WERI-Rb-1 (cell line): ENCODE results near the gene LIMS2.

Experiments used
- DNase-seq: peaks from one replicate; pipeline ENCODE4 v3.0.0-alpha.2; 2020
- H3K27ac ChIP-seq: fragments of 250-450 bp; sonication (Bioruptor Pico); 2 replicates; pipeline ENCODE4 v1.5.1; 2020; ENCODE audit warnings: mild to moderate bottlenecking, moderate library complexity
- H3K27me3 ChIP-seq: fragments of 250-450 bp; sonication (Bioruptor Pico); 2 replicates; pipeline ENCODE4 v1.5.1; 2021; ENCODE audit warnings: mild to moderate bottlenecking, low read depth, moderate library complexity; ENCODE audit not compliant: insufficient read depth, severe bottlenecking
- H3K36me3 ChIP-seq: fragments of 250-450 bp; sonication (Bioruptor Pico); 2 replicates; pipeline ENCODE4 v1.5.1; 2020; ENCODE audit warnings: mild to moderate bottlenecking, moderate library complexity
- H3K4me3 ChIP-seq: 2 replicates; pipeline ENCODE4 v1.5.1; 2011; ENCODE audit warnings: low read depth, mild to moderate bottlenecking, control low read depth, low read length
- H3K9me3 ChIP-seq: fragments of 250-450 bp; sonication (Bioruptor Pico); 2 replicates; pipeline ENCODE4 v1.5.1; 2021; ENCODE audit warnings: mild to moderate bottlenecking, moderate library complexity; ENCODE audit not compliant: severe bottlenecking
- CTCF ChIP-seq: IDR thresholded peaks from 2 replicates; pipeline ENCODE4 v1.5.1; 2011; ENCODE audit warnings: low read depth, mild to moderate bottlenecking, control low read depth, inconsistent platforms, low read length

Gene LIMS2

GRCh38 chr2:127659408-127660290, 15.7 kb downstream of the LIMS2 start:
- DNase-seq: no peak
- no peak for TF ChIP-seq CTCF
- Histone ChIP-seq H3K27me3 (no peaks in the 10 kb centered on the region), H3K4me3 (no peak overlapping the region), H3K9me3 (peaks cover 3% of the 10 kb centered on the region), H3K27ac (no peak overlapping the region), H3K36me3 (no peaks in the 10 kb centered on the region)

- H3K27ac ChIP-seq: no peak overlapping the region
- no peak for TF ChIP-seq CTCF
- H3K27me3 ChIP-seq: no peaks in the 10 kb centered on the region
- no peak overlapping the region for H3K4me3 ChIP-seq
- DNase-seq: no peak
- H3K9me3 ChIP-seq: peaks cover 3% of the 10 kb centered on the region
- no peaks in the 10 kb centered on the region for H3K36me3 ChIP-seq
These were observed 16.5 kb downstream of the LIMS2 start for GRCh38 chr2:127658641-127659407.

- Histone ChIP-seq H3K9me3 (peaks cover 3% of the 10 kb centered on the region), H3K36me3 (no peaks in the 10 kb centered on the region), H3K27me3 (no peaks in the 10 kb centered on the region), H3K27ac (no peak overlapping the region), H3K4me3 (no peak overlapping the region)
- DNase-seq: no peak
- no peak for TF ChIP-seq CTCF
These were observed 17.2 kb downstream of the LIMS2 start for GRCh38 chr2:127658146-127658545.

GRCh38 chr2:127657232-127657595, 18.1 kb downstream of the LIMS2 start:
- no peak overlapping the region for H3K4me3 ChIP-seq
- no peak for DNase-seq
- TF ChIP-seq CTCF: no peak
- H3K9me3 ChIP-seq: peaks cover 3% of the 10 kb centered on the region
- H3K27me3 ChIP-seq: no peaks in the 10 kb centered on the region
- H3K27ac ChIP-seq: no peak overlapping the region
- no peaks in the 10 kb centered on the region for H3K36me3 ChIP-seq

- Histone ChIP-seq H3K27me3 (no peaks in the 10 kb centered on the region), H3K4me3 (no peak overlapping the region), H3K9me3 (peaks cover 3% of the 10 kb centered on the region), H3K36me3 (no peaks in the 10 kb centered on the region), H3K27ac (no peak overlapping the region)
- no peak for DNase-seq
- no peak for TF ChIP-seq CTCF
These were observed 18.6 kb downstream of the LIMS2 start for GRCh38 chr2:127656569-127657231.
